ENCODE measurements around the gene KLHL12.
"Not testable (repeated sequence)": the region's sequence is repeated elsewhere in the genome, so short reads cannot be mapped to it uniquely, and the experiment has no call there.

KLHL12 gene

DNA sequence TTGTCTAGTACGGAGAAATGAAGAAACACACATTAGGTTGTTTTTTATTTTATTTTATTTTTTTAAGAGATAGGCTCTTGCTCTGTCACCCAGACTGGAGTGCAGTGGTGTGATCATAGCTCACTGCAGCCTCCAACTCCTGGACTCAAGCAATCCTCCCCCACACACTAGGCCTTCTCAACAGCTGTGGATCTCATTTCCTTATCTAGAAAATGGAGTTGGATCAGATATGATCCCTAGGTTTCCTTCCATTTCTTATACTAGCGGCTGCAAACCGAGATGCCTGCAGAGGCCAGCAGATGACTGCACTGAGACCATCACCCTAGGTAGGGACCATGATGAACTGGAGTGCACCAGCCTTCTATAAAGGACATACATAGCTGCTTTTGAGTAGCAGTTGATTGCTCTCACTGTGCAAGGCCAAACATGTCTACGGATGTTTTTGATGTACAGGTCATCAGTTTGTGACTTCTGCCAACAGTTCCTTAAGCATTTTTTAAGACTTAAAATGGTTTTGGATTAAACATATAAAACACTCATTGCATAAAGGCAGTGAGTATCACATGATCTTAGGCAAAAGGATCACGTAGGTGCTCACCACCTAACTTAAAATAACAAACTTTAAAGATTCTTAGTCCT lies 11.4 kb upstream of the KLHL12 start:
- Mint-ChIP-seq H3K27ac (no peak overlapping the region), H3K9me3 (no peaks in the 10 kb centered on the region), H3K36me3 (ENCODE audit: insufficient read depth) (peaks cover 34% of the 10 kb centered on the region), H3K27me3 (peaks cover 0 to 18% of the 10 kb centered on the region in 2 donors), H3K4me3 (no peak overlapping the region), H3K4me1 (ENCODE audit: low read depth in 2 of 2) (no peaks in the 10 kb centered on the region)
- DNase-seq, result no peak
- ATAC-seq (replicated peaks), result no peak

- not testable (repeated sequence) for H3K4me1 Mint-ChIP-seq (ENCODE audit: low read depth in 2 of 2); DNase-seq; H3K27ac Mint-ChIP-seq; H3K9me3 Mint-ChIP-seq; H3K4me3 Mint-ChIP-seq; ATAC-seq (replicated peaks)
- Mint-ChIP-seq H3K36me3 (ENCODE audit: insufficient read depth) (peaks cover 17% of the 10 kb centered on the region), H3K27me3 (peaks cover 8 to 21% of the 10 kb centered on the region in 2 donors)
Measured at GRCh38 chr1:202936409-202936808, 9.4 kb upstream of the KLHL12 start.

GRCh38 chr1:202935844-202936243 lies 8.8 kb upstream of the KLHL12 start:
- no peak for ATAC-seq (replicated peaks)
- Mint-ChIP-seq H3K27ac (no peak overlapping the region), H3K36me3 (ENCODE audit: insufficient read depth) (peaks cover 11% of the 10 kb centered on the region), H3K27me3 (peaks cover 8 to 21% of the 10 kb centered on the region in 2 donors), H3K4me3 (no peak overlapping the region), H3K4me1 (ENCODE audit: low read depth in 2 of 2) (no peaks in the 10 kb centered on the region), H3K9me3 (no peaks in the 10 kb centered on the region)
- DNase-seq, result no peak

DNA sequence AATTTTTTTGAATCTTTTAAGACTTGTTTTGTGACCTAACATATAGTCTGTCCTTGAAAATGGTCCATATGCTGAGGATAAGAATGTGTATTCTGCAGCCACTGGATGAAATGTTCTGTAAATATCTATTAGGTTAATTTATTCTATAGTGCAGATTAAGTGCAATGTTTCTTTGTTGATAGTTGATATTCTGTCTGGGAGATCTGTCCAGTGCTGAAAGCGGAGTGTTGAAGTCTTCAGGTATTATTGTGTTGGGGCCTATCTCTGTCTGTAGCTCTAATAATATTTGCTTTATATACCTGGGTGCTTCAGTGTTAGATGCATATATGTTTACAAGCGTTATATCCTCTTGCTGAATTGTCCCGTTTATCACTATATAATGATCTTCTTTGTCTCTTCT lies 7.7 kb upstream of the KLHL12 start:
- Mint-ChIP-seq H3K4me3 (no peak overlapping the region), H3K36me3 (ENCODE audit: insufficient read depth) (peaks cover under 1% of the 10 kb centered on the region), H3K27me3 (peaks cover 8 to 21% of the 10 kb centered on the region in 2 donors), H3K9me3 (no peaks in the 10 kb centered on the region), H3K4me1 (ENCODE audit: low read depth in 2 of 2) (no peaks in the 10 kb centered on the region), H3K27ac (no peak overlapping the region)
- ATAC-seq (replicated peaks), result no peak
- DNase-seq, result no peak

DNA sequence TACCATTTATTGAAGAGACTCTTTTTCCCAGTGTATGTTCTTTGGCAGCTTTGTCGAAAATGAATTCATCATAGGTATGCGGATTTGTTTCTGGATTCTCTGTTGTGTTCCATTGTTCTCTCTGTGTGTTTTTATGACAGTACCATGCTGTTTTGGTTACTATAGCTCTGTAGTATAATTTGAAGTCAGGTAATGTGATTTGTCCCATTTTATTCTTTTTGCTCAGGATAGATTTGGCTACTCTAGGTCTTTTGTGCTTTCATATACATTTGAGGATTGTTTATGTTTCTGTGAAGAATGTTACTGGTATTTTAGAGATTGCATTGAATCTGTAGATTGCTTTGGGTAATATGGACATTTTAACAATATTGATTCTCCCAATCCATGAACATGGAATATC lies 5.4 kb upstream of the KLHL12 start:
- Mint-ChIP-seq H3K9me3 (no peaks in the 10 kb centered on the region), H3K36me3 (ENCODE audit: insufficient read depth) (peaks cover 3% of the 10 kb centered on the region), H3K27ac (no peak overlapping the region), H3K4me3 (no peak overlapping the region), H3K27me3 (peaks cover 8 to 21% of the 10 kb centered on the region in 2 donors), H3K4me1 (ENCODE audit: low read depth in 2 of 2) (no peaks in the 10 kb centered on the region)
- ATAC-seq (replicated peaks), result no peak
- no peak for DNase-seq

DNA sequence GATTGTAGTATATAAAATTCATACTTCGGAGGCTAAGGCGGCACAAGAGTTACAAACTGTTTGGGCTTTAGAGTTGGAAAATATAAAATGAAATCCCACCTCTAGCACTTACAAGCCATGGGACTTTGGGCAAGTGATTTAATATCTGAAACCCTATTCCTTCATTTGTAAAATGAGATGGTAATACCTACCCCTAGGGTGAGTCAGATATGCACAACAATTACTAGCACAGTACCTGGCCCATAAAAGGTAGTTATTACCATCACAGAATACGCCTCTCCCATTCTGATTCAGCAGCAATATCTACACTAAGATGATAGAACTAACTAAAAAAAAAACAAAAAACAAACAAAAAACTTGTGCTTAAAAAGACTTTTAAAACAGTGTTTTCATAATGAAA lies 3.5 kb downstream of the KLHL12 start:
- Mint-ChIP-seq H3K4me3 (no peak overlapping the region), H3K9me3 (no peaks in the 10 kb centered on the region), H3K27ac (no peak overlapping the region), H3K4me1 (ENCODE audit: low read depth in 2 of 2) (peaks cover 17 to 27% of the 10 kb centered on the region in 2 donors), H3K36me3 (ENCODE audit: insufficient read depth) (peaks cover 54% of the 10 kb centered on the region), H3K27me3 (no peaks in the 10 kb centered on the region)
- DNase-seq, result no peak
- no peak for ATAC-seq (replicated peaks)

- H3K4me3 Mint-ChIP-seq, result no peak overlapping the region
- H3K4me1 Mint-ChIP-seq (ENCODE audit: low read depth in 2 of 2), result peaks cover 11 to 18% of the 10 kb centered on the region in 2 donors
- H3K27ac Mint-ChIP-seq, result no peak overlapping the region
- peaks cover 63% of the 10 kb centered on the region for H3K36me3 Mint-ChIP-seq (ENCODE audit: insufficient read depth)
- H3K9me3 Mint-ChIP-seq, result no peaks in the 10 kb centered on the region
- no peaks in the 10 kb centered on the region for H3K27me3 Mint-ChIP-seq
- ATAC-seq (replicated peaks), result no peak
- DNase-seq, result no peak
Measured at GRCh38 chr1:202919615-202920014, 7.4 kb downstream of the KLHL12 start.

GRCh38 chr1:202915146-202915545 lies 11.9 kb downstream of the KLHL12 start:
- no peak overlapping the region for H3K27ac Mint-ChIP-seq
- H3K36me3 Mint-ChIP-seq (ENCODE audit: insufficient read depth), result peaks cover 59% of the 10 kb centered on the region
- no peaks in the 10 kb centered on the region for H3K27me3 Mint-ChIP-seq
- H3K4me1 Mint-ChIP-seq (ENCODE audit: low read depth in 2 of 2), result peaks cover 8 to 12% of the 10 kb centered on the region in 2 donors
- H3K9me3 Mint-ChIP-seq, result no peaks in the 10 kb centered on the region
- no peak overlapping the region for H3K4me3 Mint-ChIP-seq
- DNase-seq, result no peak
- ATAC-seq (replicated peaks), result no peak

DNA sequence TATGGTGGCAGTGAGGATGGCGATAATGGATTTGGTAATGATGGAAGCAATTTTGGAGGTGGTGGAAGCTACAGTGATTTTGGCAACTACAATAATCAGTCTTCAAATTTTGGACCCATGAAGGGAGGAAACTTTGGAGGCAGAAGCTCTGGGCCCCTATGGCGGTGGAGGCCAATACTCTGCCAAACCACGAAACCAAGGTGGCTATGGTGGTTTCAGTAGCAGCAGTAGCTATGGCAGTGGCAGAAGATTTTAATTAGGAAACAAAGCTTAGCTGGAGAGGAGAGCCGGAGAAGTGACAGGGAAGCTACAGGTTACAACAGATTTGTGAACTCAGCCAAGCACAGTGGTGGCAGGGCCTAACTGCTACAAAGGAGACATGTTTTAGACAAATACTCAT lies 14.6 kb downstream of the KLHL12 start:
- H3K27me3 Mint-ChIP-seq; H3K9me3 Mint-ChIP-seq; H3K27ac Mint-ChIP-seq; H3K4me3 Mint-ChIP-seq; ATAC-seq (replicated peaks); DNase-seq: not testable (repeated sequence)
- peaks cover 54% of the 10 kb centered on the region for H3K36me3 Mint-ChIP-seq (ENCODE audit: insufficient read depth)
- H3K4me1 Mint-ChIP-seq (ENCODE audit: low read depth in 2 of 2), result peaks cover 8 to 12% of the 10 kb centered on the region in 2 donors

GRCh38 chr1:202909494-202909893 lies 17.5 kb downstream of the KLHL12 start:
- ATAC-seq (replicated peaks) (no peak), DNase-seq (no peak)
- H3K4me3 Mint-ChIP-seq, result no peak overlapping the region
- no peaks in the 10 kb centered on the region for H3K27me3 Mint-ChIP-seq
- peaks cover 45% of the 10 kb centered on the region for H3K36me3 Mint-ChIP-seq (ENCODE audit: insufficient read depth)
- peaks cover 8 to 12% of the 10 kb centered on the region in 2 donors for H3K4me1 Mint-ChIP-seq (ENCODE audit: low read depth in 2 of 2)
- H3K27ac Mint-ChIP-seq, result no peak overlapping the region
- no peaks in the 10 kb centered on the region for H3K9me3 Mint-ChIP-seq

GRCh38 chr1:202908998-202909397 lies 18.0 kb downstream of the KLHL12 start:
- H3K4me3 Mint-ChIP-seq, result no peak overlapping the region
- no peaks in the 10 kb centered on the region for H3K27me3 Mint-ChIP-seq
- ATAC-seq (replicated peaks) (no peak), DNase-seq (no peak)
- no peaks in the 10 kb centered on the region for H3K9me3 Mint-ChIP-seq
- peaks cover 47% of the 10 kb centered on the region for H3K36me3 Mint-ChIP-seq (ENCODE audit: insufficient read depth)
- peaks cover 6 to 12% of the 10 kb centered on the region in 2 donors for H3K4me1 Mint-ChIP-seq (ENCODE audit: low read depth in 2 of 2)
- H3K27ac Mint-ChIP-seq, result no peak overlapping the region

DNA sequence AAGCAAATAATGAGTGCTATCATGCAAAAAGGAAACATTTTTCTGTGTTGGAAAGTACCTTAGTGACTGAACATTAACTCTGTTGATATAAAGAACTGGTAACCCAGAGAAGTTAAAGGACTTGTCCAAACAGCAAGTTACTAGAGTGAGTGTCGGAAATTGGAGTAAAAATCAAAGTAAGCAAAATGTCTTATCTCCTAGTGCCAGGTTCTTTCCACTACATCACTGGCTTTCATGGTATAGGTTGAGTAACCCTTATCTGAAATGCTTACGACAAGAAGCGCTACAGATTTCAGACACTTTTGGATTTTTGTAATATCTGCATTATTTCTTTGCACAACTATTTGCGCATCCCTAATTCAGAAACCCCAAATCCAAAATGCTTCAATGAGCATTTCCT lies 21.7 kb downstream of the KLHL12 start:
- no peak for DNase-seq
- no peak overlapping the region for H3K4me3 Mint-ChIP-seq
- peaks cover 55% of the 10 kb centered on the region for H3K36me3 Mint-ChIP-seq (ENCODE audit: insufficient read depth)
- no peak for ATAC-seq (replicated peaks)
- H3K27me3 Mint-ChIP-seq, result no peaks in the 10 kb centered on the region
- H3K9me3 Mint-ChIP-seq, result no peaks in the 10 kb centered on the region
- H3K27ac Mint-ChIP-seq, result no peak overlapping the region
- no peaks in the 10 kb centered on the region for H3K4me1 Mint-ChIP-seq (ENCODE audit: low read depth in 2 of 2)

DNA sequence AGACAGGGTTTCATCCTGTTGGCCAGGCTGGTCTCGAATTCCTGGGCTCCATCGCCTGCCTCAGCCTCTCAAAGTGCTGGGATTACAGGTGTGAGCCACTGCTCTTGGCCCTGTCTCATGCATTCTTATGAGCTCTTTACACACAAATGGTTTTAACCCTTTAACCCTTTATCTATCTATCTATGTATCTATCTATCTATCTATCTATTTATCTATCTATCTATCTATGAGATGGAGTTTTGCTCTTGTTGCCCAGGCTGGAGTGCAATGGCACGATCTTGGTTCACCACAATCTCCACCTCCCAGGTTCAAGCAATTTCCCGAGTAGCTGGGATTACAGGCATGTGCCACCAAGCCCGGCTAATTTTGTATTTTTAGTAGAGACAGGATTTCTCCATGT lies 23.2 kb downstream of the KLHL12 start:
- H3K4me3 Mint-ChIP-seq; H3K9me3 Mint-ChIP-seq; H3K27me3 Mint-ChIP-seq; H3K4me1 Mint-ChIP-seq (ENCODE audit: low read depth in 2 of 2); ATAC-seq (replicated peaks); DNase-seq: not testable (repeated sequence)
- Mint-ChIP-seq H3K36me3 (ENCODE audit: insufficient read depth) (peaks cover 44% of the 10 kb centered on the region), H3K27ac (peak overlapping the region in 1 of 2 donors; percentile 63)

GRCh38 chr1:202901555-202901954 lies 25.5 kb downstream of the KLHL12 start:
- peaks cover 42% of the 10 kb centered on the region for H3K36me3 Mint-ChIP-seq (ENCODE audit: insufficient read depth)
- H3K27me3 Mint-ChIP-seq, result no peaks in the 10 kb centered on the region
- ATAC-seq (replicated peaks) (no peak), DNase-seq (no peak)
- H3K27ac Mint-ChIP-seq, result no peak overlapping the region
- no peak overlapping the region for H3K4me3 Mint-ChIP-seq
- no peaks in the 10 kb centered on the region for H3K4me1 Mint-ChIP-seq (ENCODE audit: low read depth in 2 of 2)
- no peaks in the 10 kb centered on the region for H3K9me3 Mint-ChIP-seq
